ENCODE measurements around the gene SMTNL2.
"Not testable (repeated sequence)": the region's sequence is repeated elsewhere in the genome, so short reads cannot be mapped to it uniquely, and the experiment has no call there.

SMTNL2 gene

GRCh38 chr17:4604736-4605135 is 20.4 kb downstream of the SMTNL2 start:
- DNase-seq = not testable (repeated sequence)

GRCh38 chr17:4605826-4606225 is 21.5 kb downstream of the SMTNL2 start:
- no peak for DNase-seq

- DNase-seq = no peak
Observed at GRCh38 chr17:4607261-4607741, 23.0 kb downstream of the SMTNL2 start.

- no peak for DNase-seq
Observed at GRCh38 chr17:4607773-4608187, 23.5 kb downstream of the SMTNL2 start.

GRCh38 chr17:4609761-4610160 is 25.4 kb downstream of the SMTNL2 start:
- DNase-seq = no peak

- DNase-seq = no peak
Observed at GRCh38 chr17:4610162-4610561, 25.8 kb downstream of the SMTNL2 start.

- no peak for DNase-seq
Observed at GRCh38 chr17:4610656-4611055, 26.3 kb downstream of the SMTNL2 start.

- peak; percentile 45 for DNase-seq
Observed at GRCh38 chr17:4616476-4616875, 32.1 kb downstream of the SMTNL2 start.

- DNase-seq = no peak
Observed at GRCh38 chr17:4617090-4617489, 32.8 kb downstream of the SMTNL2 start.

GRCh38 chr17:4617590-4618351 is 33.4 kb downstream of the SMTNL2 start:
- DNase-seq = no peak

GRCh38 chr17:4620531-4621101 is 36.3 kb downstream of the SMTNL2 start:
- DNase-seq = no peak

- DNase-seq = no peak
Observed at GRCh38 chr17:4622375-4622774, 38.0 kb downstream of the SMTNL2 start.

- DNase-seq = no peak
Observed at GRCh38 chr17:4623249-4623648, 38.9 kb downstream of the SMTNL2 start.

GRCh38 chr17:4624451-4624911 is 40.2 kb downstream of the SMTNL2 start:
- not testable (repeated sequence) for DNase-seq

- no peak for DNase-seq
Observed at GRCh38 chr17:4625181-4625617, 40.9 kb downstream of the SMTNL2 start.

GRCh38 chr17:4626734-4627256 is 42.5 kb downstream of the SMTNL2 start:
- no peak for DNase-seq

- DNase-seq = no peak
Observed at GRCh38 chr17:4631431-4631830, 47.1 kb downstream of the SMTNL2 start.

GRCh38 chr17:4631836-4632580 is 47.7 kb downstream of the SMTNL2 start:
- DNase-seq = no peak

GRCh38 chr17:4632581-4632920 is 48.2 kb downstream of the SMTNL2 start:
- no peak for DNase-seq

- DNase-seq = no peak
Observed at GRCh38 chr17:4633643-4634042, 49.3 kb downstream of the SMTNL2 start.

- DNase-seq = no peak
Observed at GRCh38 chr17:4634976-4635375, 50.6 kb downstream of the SMTNL2 start.

GRCh38 chr17:4635823-4636375 is 51.6 kb downstream of the SMTNL2 start:
- no peak for DNase-seq

GRCh38 chr17:4636474-4637100 is 52.3 kb downstream of the SMTNL2 start:
- no peak for DNase-seq
